ENCODE measurements around the gene VPS13D.

The VPS13D gene

DNA sequence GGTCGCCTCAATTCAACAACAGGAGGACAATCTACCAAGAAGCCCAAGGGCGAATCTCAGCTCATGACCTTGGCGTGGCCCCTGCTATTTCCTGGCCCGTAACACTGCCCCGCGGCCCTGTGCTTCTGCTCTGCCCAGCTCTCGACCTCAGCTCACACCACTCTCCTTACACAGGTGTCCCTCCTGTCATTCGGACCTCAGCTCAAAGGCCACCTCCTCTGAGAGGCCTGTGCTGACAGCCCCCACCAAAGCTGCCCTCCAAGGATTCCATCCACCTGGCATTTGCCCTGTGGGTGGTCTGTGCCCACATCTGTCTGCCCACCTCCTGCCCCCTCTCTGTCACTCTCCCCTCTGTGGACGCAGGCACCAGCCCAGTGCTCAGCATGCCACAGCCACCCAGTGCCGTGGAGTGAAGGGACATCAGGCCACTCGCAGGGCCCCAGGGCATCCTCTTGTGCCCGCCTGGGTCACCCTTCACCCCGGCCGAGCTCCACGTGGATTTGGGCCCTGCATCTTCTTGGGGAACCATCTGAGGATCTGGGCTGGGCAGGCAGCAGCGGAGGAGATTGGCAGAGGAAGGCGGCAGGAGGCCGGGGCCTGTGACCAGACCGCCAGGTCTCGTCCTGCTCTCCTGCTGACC is 317.9 kb downstream of the VPS13D start:
- H3K27me3 ChIP-seq (ENCODE audit: insufficient read depth, low read length): no peaks in the 10 kb centered on the region
- no peaks in the 10 kb centered on the region for H3K36me3 ChIP-seq (ENCODE audit: insufficient read depth, low read length)
- no peak overlapping the region for H3K4me3 ChIP-seq (ENCODE audit: low read length)
- no peak overlapping the region for H3K9ac ChIP-seq (ENCODE audit: low read depth, low read length)
- WGBS: 92% methylated on average over 20 of the region's 20 CpGs
- H3K27ac ChIP-seq (ENCODE audit: low read depth, low read length): no peak overlapping the region
- H3K9me3 ChIP-seq (ENCODE audit: insufficient read depth, low read depth, low read length): no peaks in the 10 kb centered on the region
- peaks cover 11% of the 10 kb centered on the region; the same call in 1 of the 2 replicates for H3K4me1 ChIP-seq (ENCODE audit: insufficient read depth, low read length)

DNA sequence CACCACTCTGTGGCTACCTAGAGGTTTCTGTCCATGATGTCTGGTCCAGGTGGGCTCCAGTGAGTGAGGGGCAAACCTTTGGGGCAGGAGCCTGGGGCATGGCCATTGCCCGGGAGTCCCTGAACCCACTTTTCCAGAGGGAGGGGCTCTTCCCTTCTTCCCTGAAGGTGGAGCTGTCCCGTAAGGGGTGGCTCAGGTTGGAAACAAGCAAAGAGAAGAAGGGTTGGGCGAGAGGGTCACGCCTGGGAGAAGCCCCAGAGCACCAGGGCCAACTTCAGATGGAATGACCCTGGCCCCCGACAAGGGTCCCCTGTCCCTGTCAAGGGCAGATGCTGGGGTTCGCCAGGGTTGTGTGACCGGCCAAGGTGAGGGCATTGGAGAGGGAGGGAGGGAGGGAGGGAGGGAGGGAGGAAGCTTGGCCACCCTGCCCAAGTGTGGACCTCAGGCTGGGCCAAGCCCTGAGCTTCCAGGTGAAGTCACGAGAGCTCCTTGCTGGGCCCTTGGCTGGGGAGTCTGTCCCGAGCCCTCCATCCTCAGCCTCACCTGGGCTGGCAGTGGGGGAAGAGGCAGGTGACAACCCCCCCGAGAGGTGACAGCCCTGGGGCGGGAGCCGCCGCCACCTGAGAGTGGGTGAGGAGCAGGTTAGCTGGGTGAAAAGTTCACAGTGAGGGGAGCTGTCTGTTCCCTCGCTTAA is 318.6 kb downstream of the VPS13D start:
- no peak overlapping the region for H3K27ac ChIP-seq (ENCODE audit: low read depth, low read length)
- H3K4me3 ChIP-seq (ENCODE audit: low read length): no peak overlapping the region
- H3K4me1 ChIP-seq (ENCODE audit: insufficient read depth, low read length): peaks cover 11% of the 10 kb centered on the region; the same call in 1 of the 2 replicates
- H3K9me3 ChIP-seq (ENCODE audit: insufficient read depth, low read depth, low read length): no peaks in the 10 kb centered on the region
- no peak overlapping the region for H3K9ac ChIP-seq (ENCODE audit: low read depth, low read length)
- H3K27me3 ChIP-seq (ENCODE audit: insufficient read depth, low read length): no peaks in the 10 kb centered on the region
- 93% methylated on average over 13 of the region's 14 CpGs for WGBS
- no peaks in the 10 kb centered on the region for H3K36me3 ChIP-seq (ENCODE audit: insufficient read depth, low read length)

DNA sequence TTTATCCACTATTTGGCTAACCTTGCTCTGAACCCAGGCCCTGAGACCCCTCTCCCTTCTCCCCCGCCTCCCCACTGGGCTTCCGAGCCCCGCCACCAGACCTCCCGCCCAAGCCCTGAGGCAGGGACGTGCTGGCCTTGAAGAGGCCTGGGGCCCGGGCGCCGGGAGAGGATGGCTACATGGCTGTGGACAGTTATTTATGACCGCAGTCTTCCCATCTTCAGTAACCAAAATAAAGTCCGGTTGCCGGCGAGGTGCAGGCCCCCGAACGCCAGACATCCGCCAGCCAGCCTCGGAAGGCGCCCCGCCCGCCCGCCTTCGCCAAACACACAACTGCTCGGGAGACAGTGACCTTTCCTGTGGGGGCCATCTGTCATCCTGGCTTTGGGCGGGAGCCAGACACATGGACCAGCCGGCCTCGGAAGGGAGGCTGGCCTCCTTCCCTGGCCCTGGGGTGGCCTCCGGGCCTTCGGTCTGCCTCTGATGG is 319.2 kb downstream of the VPS13D start:
- peaks cover 11% of the 10 kb centered on the region; the same call in 1 of the 2 replicates for H3K4me1 ChIP-seq (ENCODE audit: insufficient read depth, low read length)
- H3K4me3 ChIP-seq (ENCODE audit: low read length): no peak overlapping the region
- H3K9me3 ChIP-seq (ENCODE audit: insufficient read depth, low read depth, low read length): no peaks in the 10 kb centered on the region
- H3K36me3 ChIP-seq (ENCODE audit: insufficient read depth, low read length): no peaks in the 10 kb centered on the region
- 93% methylated on average over 27 of the region's 27 CpGs for WGBS
- H3K27ac ChIP-seq (ENCODE audit: low read depth, low read length): no peak overlapping the region
- H3K9ac ChIP-seq (ENCODE audit: low read depth, low read length): no peak overlapping the region
- no peaks in the 10 kb centered on the region for H3K27me3 ChIP-seq (ENCODE audit: insufficient read depth, low read length)

DNA sequence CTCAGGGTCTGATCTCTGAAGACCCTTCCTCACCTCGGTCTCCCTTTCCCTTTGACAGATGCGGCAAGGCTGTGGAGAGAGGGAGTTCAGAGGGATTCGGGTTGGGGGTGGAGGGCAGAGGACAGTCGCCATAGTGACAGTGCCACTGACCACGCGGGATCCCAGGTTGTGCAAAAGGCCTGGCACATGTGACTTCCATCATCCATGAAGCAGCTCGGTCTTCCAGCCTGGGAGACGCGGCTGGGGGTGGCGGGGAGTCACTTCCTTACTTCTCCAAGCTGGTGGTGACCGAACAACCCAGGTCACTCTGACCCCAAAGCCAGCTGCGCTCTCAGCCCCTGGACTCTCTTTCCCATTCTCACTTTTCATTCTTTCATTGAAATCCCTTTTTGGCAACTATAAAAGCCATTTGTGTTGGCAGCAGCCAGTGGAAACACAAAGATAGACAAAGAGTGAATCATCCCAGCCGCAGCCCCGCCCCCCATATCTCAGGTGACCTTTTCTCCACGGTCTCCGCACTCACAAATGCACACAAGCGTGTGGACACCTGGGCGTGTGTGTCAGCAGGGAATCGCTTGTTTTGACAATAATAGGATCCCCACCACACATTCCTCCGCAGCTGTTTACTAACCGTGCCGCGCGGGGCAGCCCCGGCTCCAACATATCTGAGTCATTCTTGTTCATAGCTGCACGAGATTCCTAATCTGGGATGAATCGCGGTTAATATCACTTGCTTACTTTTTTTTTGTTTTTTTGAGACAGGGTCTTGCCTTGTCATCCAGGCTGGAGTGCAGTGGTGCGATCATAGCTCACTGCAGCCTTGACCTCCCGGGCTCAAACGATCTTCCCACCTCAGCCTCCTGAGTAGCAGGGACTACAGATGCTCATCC is 319.9 kb downstream of the VPS13D start:
- peaks cover 9% of the 10 kb centered on the region; the same call in 1 of the 2 replicates for H3K4me1 ChIP-seq (ENCODE audit: insufficient read depth, low read length)
- 90% methylated on average over 31 of the region's 31 CpGs for WGBS
- H3K9me3 ChIP-seq (ENCODE audit: insufficient read depth, low read depth, low read length): no peaks in the 10 kb centered on the region

DNA sequence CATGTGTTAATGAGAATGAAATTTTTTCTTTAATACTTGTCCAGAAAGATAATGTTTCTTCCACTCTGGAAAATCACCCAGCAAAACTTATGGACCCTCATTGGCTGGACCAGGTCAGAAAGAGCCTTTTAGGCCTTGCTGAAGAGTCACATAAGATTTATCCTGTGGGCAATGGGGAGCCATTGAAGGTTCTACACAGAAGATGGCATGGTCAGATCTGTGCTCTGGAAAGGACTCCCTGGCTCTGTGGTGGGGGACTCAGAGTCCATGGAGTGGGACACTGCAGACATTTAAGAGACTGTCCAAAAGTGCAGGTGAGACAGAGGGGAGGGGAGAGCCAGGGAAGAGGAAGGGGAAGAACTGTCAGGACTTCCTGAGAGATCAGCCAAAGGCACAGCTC is 321.8 kb downstream of the VPS13D start:
- Histone ChIP-seq H3K36me3 (ENCODE audit: insufficient read depth, low read length) (no peaks in the 10 kb centered on the region), H3K4me1 (ENCODE audit: insufficient read depth, low read length) (peaks cover 7% of the 10 kb centered on the region; the same call in 1 of the 2 replicates), H3K9me3 (ENCODE audit: insufficient read depth, low read depth, low read length) (no peaks in the 10 kb centered on the region), H3K4me3 (ENCODE audit: low read length) (no peak overlapping the region), H3K27me3 (ENCODE audit: insufficient read depth, low read length) (no peaks in the 10 kb centered on the region), H3K9ac (ENCODE audit: low read depth, low read length) (no peak overlapping the region), H3K27ac (ENCODE audit: low read depth, low read length) (no peak overlapping the region)

More for the DNA sequence above, 319.9 kb downstream of the VPS13D start:
- no peak overlapping the region for H3K4me3 ChIP-seq (ENCODE audit: low read length)
- no peak overlapping the region for H3K27ac ChIP-seq (ENCODE audit: low read depth, low read length)
- H3K9ac ChIP-seq (ENCODE audit: low read depth, low read length): no peak overlapping the region
- H3K27me3 ChIP-seq (ENCODE audit: insufficient read depth, low read length): no peaks in the 10 kb centered on the region
- H3K36me3 ChIP-seq (ENCODE audit: insufficient read depth, low read length): no peaks in the 10 kb centered on the region

DNA sequence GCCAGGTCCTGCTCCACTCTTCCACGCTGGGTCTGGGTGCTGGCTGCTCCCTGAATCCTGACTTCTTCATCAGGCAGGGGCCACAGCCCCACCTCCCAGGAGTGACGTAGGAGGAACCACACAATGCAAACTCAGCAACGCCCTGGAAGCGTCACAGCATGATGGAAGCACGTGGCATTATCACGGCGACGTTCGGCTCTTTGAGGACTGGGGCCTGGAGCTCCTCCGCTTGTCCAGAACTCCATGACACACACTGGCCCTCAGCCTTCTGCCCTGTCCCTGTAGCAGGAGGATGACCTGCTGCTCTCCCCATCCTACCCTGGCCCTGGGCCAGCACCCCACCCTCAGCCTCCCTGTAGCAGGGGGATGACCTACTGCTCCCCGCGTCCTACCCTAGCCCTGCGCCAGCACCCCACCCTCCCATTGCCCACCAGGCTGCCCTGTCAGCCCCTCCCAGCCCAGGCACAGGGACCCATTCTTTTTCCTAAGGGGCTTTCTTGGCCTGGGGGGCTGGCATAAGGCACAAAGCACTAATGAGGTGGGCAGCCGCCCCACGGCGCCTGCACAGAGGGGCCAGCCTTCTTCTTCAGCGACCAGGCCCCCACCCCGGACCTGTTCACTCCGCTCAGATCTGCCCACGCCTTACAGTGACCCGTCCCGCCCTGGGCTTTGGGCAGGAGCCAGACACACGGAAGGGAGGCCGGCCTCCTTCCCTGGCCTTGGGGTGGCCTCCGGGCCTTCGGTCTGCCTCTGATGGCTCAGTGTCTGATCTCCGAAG is 322.5 kb downstream of the VPS13D start:
- Histone ChIP-seq H3K9me3 (ENCODE audit: insufficient read depth, low read depth, low read length) (peaks cover 2% of the 10 kb centered on the region; the same call in 1 of the 2 replicates), H3K27ac (ENCODE audit: low read depth, low read length) (no peak overlapping the region), H3K9ac (ENCODE audit: low read depth, low read length) (no peak overlapping the region), H3K4me3 (ENCODE audit: low read length) (no peak overlapping the region), H3K36me3 (ENCODE audit: insufficient read depth, low read length) (no peaks in the 10 kb centered on the region), H3K4me1 (ENCODE audit: insufficient read depth, low read length) (peaks cover 10% of the 10 kb centered on the region; the same call in 1 of the 2 replicates), H3K27me3 (ENCODE audit: insufficient read depth, low read length) (no peaks in the 10 kb centered on the region)
- WGBS: 93% methylated on average over 27 of the region's 27 CpGs

DNA sequence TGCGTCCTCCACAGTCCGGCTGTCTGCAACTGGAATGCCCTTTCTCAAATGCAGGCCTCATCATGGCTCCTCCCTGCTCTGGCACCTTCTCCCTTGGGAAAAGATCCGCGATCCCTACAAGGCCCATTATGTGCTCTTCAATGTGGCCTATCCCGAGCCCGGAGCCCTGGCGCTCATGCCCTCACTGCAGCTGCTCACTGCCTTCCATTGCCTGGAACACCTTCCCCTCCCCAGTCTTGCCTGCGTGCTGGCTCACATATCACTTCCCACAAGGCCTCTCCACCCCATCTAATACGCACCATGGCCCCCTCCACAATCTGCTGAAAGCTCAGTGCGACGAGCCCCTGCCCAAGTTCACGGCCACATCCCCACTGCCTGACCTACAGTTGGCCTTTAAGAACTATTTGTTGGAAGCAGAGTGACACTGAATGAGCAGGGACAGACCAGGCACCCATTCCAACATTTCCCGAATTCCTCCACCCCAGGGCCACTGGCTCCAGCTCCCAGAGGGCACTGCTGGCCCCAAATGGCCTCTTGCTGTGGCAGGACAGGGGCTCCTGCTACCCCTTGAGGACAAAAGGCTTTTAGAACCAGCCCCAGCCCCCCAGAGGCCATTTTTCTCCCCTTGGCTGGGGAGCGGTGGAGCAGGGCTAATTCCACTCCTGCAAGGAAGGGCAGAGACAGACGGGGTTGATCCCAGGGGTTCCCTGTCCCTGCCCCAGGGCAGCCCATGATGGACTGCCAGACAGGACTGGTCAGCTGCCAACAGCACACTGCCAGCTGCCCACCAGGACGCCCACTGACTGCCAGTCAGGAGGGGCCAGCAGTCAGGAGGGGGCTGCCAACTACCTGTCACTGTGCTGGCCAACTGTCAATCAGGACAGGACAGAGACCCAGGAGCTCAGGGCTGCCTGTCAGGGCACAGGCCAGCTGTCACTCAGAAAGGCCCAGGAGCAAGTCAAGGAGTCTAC is 323.4 kb downstream of the VPS13D start:
- Histone ChIP-seq H3K4me1 (ENCODE audit: insufficient read depth, low read length) (peaks cover 10% of the 10 kb centered on the region; the same call in 1 of the 2 replicates), H3K9ac (ENCODE audit: low read depth, low read length) (no peak overlapping the region), H3K4me3 (ENCODE audit: low read length) (no peak overlapping the region), H3K36me3 (ENCODE audit: insufficient read depth, low read length) (no peaks in the 10 kb centered on the region), H3K27me3 (ENCODE audit: insufficient read depth, low read length) (no peaks in the 10 kb centered on the region), H3K9me3 (ENCODE audit: insufficient read depth, low read depth, low read length) (peaks cover 3% of the 10 kb centered on the region; the same call in 1 of the 2 replicates), H3K27ac (ENCODE audit: low read depth, low read length) (no peak overlapping the region)
- WGBS: 82% methylated on average over 16 of the region's 16 CpGs

DNA sequence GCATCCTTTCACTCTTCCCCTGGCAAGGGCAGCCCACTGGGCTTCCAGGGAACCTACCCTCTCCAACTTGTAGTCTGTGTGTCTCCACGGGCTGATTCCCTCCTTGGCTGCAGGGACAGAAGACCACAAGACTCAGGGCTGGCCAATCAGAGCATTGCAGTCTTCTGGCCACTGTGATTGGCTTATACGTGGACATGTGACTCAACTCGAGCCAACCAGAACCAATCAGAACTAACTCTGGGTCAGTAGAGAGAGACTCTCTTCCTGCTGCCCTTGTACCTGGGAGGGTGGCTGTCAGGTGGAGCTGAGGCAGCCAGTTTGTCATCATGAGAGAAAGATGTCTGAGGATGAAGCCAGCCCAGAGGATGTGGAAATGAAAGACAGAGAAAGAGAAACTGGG is 324.1 kb downstream of the VPS13D start:
- Histone ChIP-seq H3K27ac (ENCODE audit: low read depth, low read length) (no peak overlapping the region), H3K4me1 (ENCODE audit: insufficient read depth, low read length) (peaks cover 10% of the 10 kb centered on the region; the same call in 1 of the 2 replicates), H3K9me3 (ENCODE audit: insufficient read depth, low read depth, low read length) (peaks cover 3% of the 10 kb centered on the region; the same call in 1 of the 2 replicates), H3K4me3 (ENCODE audit: low read length) (no peak overlapping the region), H3K9ac (ENCODE audit: low read depth, low read length) (no peak overlapping the region), H3K27me3 (ENCODE audit: insufficient read depth, low read length) (no peaks in the 10 kb centered on the region), H3K36me3 (ENCODE audit: insufficient read depth, low read length) (no peaks in the 10 kb centered on the region)
- WGBS: 81% methylated on average over 3 of the region's 3 CpGs

DNA sequence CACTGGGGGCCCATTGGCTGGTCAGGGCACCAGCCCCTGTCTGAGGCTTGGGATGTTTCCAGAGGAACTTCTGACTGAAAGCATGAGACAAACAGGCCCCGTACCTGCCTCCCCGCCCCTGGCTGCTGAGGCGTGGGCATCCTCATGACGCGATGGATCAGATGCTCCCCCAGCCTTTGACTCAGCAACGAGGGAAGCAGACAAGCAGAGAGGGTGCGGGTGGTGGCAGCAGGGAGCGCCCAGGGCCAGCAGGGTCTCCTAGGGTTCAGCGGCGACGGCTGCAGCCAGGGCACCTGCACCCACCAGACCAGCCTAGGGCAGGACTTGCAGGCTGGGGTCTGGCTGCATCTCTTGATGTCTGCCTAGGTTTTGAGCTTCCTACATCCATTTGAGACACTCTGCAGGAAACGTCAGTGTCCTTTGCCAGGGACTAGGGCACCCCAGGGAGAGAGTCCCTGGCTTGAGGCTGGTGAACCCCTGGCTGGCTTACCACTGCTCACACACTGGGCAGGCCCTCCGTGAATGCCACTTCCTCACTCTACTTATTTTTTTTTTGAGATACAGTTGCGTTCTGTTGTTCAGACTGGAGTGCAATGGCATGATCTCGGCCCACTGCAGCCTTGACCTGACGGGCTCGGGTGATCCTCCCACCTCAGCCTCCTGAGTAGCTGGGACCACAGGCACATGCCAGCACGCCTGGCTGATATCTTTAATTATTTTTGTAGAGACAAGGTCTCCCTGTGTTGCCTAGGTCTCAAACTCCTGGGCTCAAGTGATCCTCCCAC is 324.9 kb downstream of the VPS13D start:
- H3K27ac ChIP-seq (ENCODE audit: low read depth, low read length): no peak overlapping the region
- WGBS: 95% methylated on average over 18 of the region's 18 CpGs
- H3K9ac ChIP-seq (ENCODE audit: low read depth, low read length): no peak overlapping the region

More for the DNA sequence above, 324.9 kb downstream of the VPS13D start:
- Histone ChIP-seq H3K27me3 (ENCODE audit: insufficient read depth, low read length) (no peaks in the 10 kb centered on the region), H3K4me1 (ENCODE audit: insufficient read depth, low read length) (peaks cover 5% of the 10 kb centered on the region; the same call in 1 of the 2 replicates), H3K4me3 (ENCODE audit: low read length) (no peak overlapping the region), H3K36me3 (ENCODE audit: insufficient read depth, low read length) (no peaks in the 10 kb centered on the region), H3K9me3 (ENCODE audit: insufficient read depth, low read depth, low read length) (peaks cover 3% of the 10 kb centered on the region; the same call in 1 of the 2 replicates)

Measured in HUES64 (cell line).